Adrenal gland (tissue), 12 donors: ENCODE results near the gene UBE2H. TPM values are rescaled to one million over a fixed set of nuclear protein-coding genes. Genes with fewer than 3 reads are reported as not detected.

ENCODE experiments used
- DNase-seq, 7 donors: peaks; one replicate each; pipeline ENCODE4 v3.0.0-alpha.2; 2019 to 2020
- H3K27ac ChIP-seq, 5 donors: fragments of 200-600 bp; sonication (generic) in 4 of 5; 1 replicate in 3 of 5; 2 replicates in 2 of 5; pipeline versions ENCODE4 v1.5.1 to v1.8.0; 2016 to 2020; ENCODE audit warnings: mild to moderate bottlenecking in 1 of 5
- H3K27me3 ChIP-seq: fragments of 200-600 bp; 2 replicates; pipeline ENCODE4 v1.8.0; 2021
- H3K36me3 ChIP-seq, 2 donors: fragments of 200-600 bp; replicated peaks in 1 of 2; 1 replicate in 1 of 2; 2 replicates in 1 of 2; pipeline versions ENCODE4 v1.5.1 to v1.8.0; 2018 to 2022
- H3K4me1 ChIP-seq, 2 donors: fragments of 200-600 bp; replicated peaks in 1 of 2; 1 replicate in 1 of 2; 2 replicates in 1 of 2; pipeline versions ENCODE4 v1.5.1 to v1.8.0; 2018 to 2021
- H3K4me3 ChIP-seq, 4 donors: fragments of 200-600 bp; sonication (generic) in 3 of 4; one replicate each; pipeline ENCODE4 v1.5.1; 2016 to 2018
- H3K9me3 ChIP-seq, 3 donors: fragments of 200-600 bp; sonication (generic) in 1 of 3; replicated peaks in 1 of 3; 1 replicate in 2 of 3; 2 replicates in 1 of 3; pipeline versions ENCODE4 v1.5.1 to v1.8.0; 2016 to 2021
- POLR2A ChIP-seq, 2 donors: fragments of 450-650 bp; IDR thresholded peaks; one replicate each; pipeline ENCODE4 v1.6.1; 2017; ENCODE audit warnings: antibody characterized with exemption in 2 of 2, mild to moderate bottlenecking in 2 of 2, moderate library complexity in 1 of 2
- WGBS, 4 donors: extraction: QIAGEN DNeasy Blood & Tissue Kit in 2 of 4; methylation state at CpG; one replicate each; pipeline versions ENCODE4 v1.1.5 to v1.1.7; 2013 to 2017; 5-methylcytosine and 5-hydroxymethylcytosine counted together
- intact Hi-C, 2 donors: fragments of 100-400 bp; cut with DNase I; formaldehyde crosslinking; loops; one replicate each; pipeline versions ENCODE4 v1.14.1 to v1.15.0; 2022 to 2023
- polyA plus RNA-seq, 3 donors: library from polyadenylated mRNA; stranded (reverse); fragments of 200-250 nt in 2 of 3; fragments of 350-450 nt in 1 of 3; fragmentation: Illumina TruSeq in 1 of 3; extraction: RNeasy Lipid Tissue Mini Kit (QIAGEN cat#74804) in 1 of 3; gene quantifications; one replicate each; pipeline ENCODE4 v1.2.3, GENCODE V29; 2013 to 2014
- total RNA-seq, 9 donors: library from RNA; depleted of rRNA in 4 of 9; stranded (reverse); fragments of >200 nt in 4 of 9; fragments of 120-200 nt in 1 of 9; fragmentation: NEBNext Ultra II Directional in 1 of 9; extraction: Animal tissue kit (Norgen Biotek cat#: 25700) in 1 of 9; gene quantifications; one replicate each; pipeline versions ENCODE4 v1.1.0 to v1.2.4, GENCODE V29; 2013 to 2023
- TF ChIP-seq, protein P1 (sequence below), 6 experiments: fragments of 450-650 bp in 4 of 6; fragments of 200-600 bp in 2 of 6; sonication (generic) in 1 of 6; IDR thresholded peaks; 1 replicate in 5 of 6; 2 replicates in 1 of 6; pipeline versions ENCODE4 v1.5.1 to v1.8.0; 2016 to 2021; ENCODE audit warnings: antibody characterized with exemption in 6 of 6, mild to moderate bottlenecking in 2 of 6, moderate library complexity in 1 of 6
- donor health status: healthy with polysubstance abuse.
- donor health status: Bipolar disorder and iron deficiency.
- donor health status: DM: yes; HTN: yes; CAD: no.
- donor health status: DM: no; HTN: no; CAD: no.
- donor health status: DM: no; HTN: no; CAD: no.
- donor health status: DM: yes; HTN: yes; CAD: no.

Gene UBE2H
- total and polyA plus RNA-seq, 12 donors, result 48.3 to 392 (median 143) TPM

- no peak for TF ChIP-seq POLR2A (IDR thresholded peaks at IDR 0.05)
- TF ChIP-seq, protein P1, sequence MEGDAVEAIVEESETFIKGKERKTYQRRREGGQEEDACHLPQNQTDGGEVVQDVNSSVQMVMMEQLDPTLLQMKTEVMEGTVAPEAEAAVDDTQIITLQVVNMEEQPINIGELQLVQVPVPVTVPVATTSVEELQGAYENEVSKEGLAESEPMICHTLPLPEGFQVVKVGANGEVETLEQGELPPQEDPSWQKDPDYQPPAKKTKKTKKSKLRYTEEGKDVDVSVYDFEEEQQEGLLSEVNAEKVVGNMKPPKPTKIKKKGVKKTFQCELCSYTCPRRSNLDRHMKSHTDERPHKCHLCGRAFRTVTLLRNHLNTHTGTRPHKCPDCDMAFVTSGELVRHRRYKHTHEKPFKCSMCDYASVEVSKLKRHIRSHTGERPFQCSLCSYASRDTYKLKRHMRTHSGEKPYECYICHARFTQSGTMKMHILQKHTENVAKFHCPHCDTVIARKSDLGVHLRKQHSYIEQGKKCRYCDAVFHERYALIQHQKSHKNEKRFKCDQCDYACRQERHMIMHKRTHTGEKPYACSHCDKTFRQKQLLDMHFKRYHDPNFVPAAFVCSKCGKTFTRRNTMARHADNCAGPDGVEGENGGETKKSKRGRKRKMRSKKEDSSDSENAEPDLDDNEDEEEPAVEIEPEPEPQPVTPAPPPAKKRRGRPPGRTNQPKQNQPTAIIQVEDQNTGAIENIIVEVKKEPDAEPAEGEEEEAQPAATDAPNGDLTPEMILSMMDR (IDR thresholded peaks at IDR 0.05), result no peak
- H3K4me1 ChIP-seq, result peaks cover 1 to 57% of the 10 kb centered on the region in 2 donors
- peaks cover 65% of the 10 kb centered on the region for H3K27me3 ChIP-seq
- H3K4me3 ChIP-seq, result no peak overlapping the region
- WGBS, 4 donors, result 16 to 26% (median 21%) methylated on average over 18 to 25 of the region's 25 CpGs
- H3K9me3 ChIP-seq, result no peaks in the 10 kb centered on the region
- no peak overlapping the region for H3K27ac ChIP-seq
- DNase-seq, result no peak
- no peaks in the 10 kb centered on the region for H3K36me3 ChIP-seq
- intact Hi-C loops, result no loop called here
Measured at GRCh38 chr7:129784437-129784782, 168.3 kb downstream of the UBE2H start.

DNA sequence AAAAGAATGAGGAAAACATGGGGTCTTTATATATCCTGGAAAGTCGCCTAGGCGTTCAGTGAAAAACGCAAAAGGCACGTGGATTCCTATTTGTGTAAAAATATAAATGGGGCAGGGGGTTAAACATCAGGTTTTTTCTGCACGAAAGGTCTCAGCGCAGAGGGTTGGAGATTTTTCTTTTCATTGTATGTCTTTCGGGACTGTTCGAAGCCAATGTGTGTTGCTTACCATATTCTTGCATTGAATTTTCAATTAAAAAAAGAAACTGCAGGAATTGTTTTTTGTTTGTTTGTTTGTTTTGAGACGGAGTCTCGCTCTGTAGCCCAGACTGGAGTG lies 169.2 kb downstream of the UBE2H start:
- Histone ChIP-seq H3K27ac (no peak overlapping the region), H3K4me3 (no peak overlapping the region), H3K9me3 (no peaks in the 10 kb centered on the region), H3K27me3 (peaks cover 73% of the 10 kb centered on the region), H3K36me3 (no peaks in the 10 kb centered on the region), H3K4me1 (peaks cover 8 to 66% of the 10 kb centered on the region in 2 donors)
- WGBS, 4 donors, result 24 to 29% (median 24%) methylated on average over 10 of the region's 10 CpGs
- no peak for TF ChIP-seq POLR2A (IDR thresholded peaks at IDR 0.05)
- TF ChIP-seq, protein P1 (IDR thresholded peaks at IDR 0.05), result no peak
- intact Hi-C loops, result no loop called here
- DNase-seq, result no peak

GRCh38 chr7:129782818-129783583 lies 169.8 kb downstream of the UBE2H start:
- Histone ChIP-seq H3K4me1 (peaks cover 8 to 67% of the 10 kb centered on the region in 2 donors), H3K27ac (no peak overlapping the region), H3K36me3 (no peaks in the 10 kb centered on the region), H3K4me3 (no peak overlapping the region), H3K27me3 (peaks cover 79% of the 10 kb centered on the region), H3K9me3 (no peaks in the 10 kb centered on the region)
- WGBS, 4 donors, result 7 to 17% (median 13%) methylated on average over 25 to 42 of the region's 42 CpGs
- TF ChIP-seq, protein P1 (IDR thresholded peaks at IDR 0.05), result no peak
- TF ChIP-seq POLR2A (IDR thresholded peaks at IDR 0.05), result no peak
- intact Hi-C loops, result no loop called here
- DNase-seq, result no peak

DNA sequence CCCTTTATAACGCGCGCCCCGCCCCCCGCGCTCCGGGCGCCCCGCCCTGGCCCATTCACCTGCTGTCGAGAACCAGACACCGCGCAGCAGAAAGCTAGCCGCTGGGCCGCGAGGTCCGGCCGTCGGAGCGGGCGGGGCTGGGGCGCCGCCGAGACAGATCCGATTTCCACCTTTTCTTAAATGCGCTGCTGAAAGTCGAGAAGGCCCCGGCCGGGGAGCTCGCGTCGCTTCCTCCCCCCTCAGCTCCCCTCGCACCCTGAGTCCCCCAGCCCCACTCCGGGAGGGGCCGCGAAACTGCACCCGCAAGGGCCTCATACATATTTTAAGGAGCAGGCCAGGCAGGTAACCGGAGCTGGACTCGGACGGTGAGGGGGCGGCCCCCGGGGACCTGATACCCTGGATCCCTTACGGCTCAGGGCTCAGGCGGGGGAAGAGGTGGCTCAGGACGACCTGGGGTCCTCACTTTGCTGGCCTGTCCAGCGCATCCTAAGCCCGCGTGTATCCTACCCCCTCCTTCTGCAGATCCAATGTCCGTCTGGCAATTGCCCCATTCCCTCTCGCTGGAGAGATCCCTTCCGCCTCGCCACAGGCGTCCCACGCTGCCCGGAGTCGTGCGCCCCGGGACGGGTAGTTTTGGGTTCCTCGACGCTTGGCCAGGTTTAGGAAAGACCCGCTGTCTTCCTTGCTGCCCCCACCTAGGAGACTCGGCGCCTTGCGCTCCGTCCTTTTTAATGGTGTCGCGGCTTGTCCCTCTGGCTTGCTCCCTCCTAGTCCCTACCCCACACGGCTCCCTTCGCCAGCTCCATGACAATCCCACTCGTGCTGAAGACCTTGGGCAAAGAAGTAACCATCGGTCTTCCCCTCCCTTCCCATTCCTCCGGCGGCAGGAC lies 170.6 kb downstream of the UBE2H start:
- 3 to 9% (median 4%) methylated on average over 25 to 73 of the region's 73 CpGs for WGBS, 4 donors
- no peak for TF ChIP-seq POLR2A (IDR thresholded peaks at IDR 0.05)
- TF ChIP-seq, protein P1 (IDR thresholded peaks at IDR 0.05), result no peak
- H3K4me1 ChIP-seq, result peaks cover 8 to 67% of the 10 kb centered on the region in 2 donors
- intact Hi-C loops, result no loop called here
- peak overlapping the region in 1 of 4 donors; percentile 1 for H3K4me3 ChIP-seq
- H3K36me3 ChIP-seq, result no peaks in the 10 kb centered on the region
- peaks cover 82% of the 10 kb centered on the region for H3K27me3 ChIP-seq
- no peak overlapping the region for H3K27ac ChIP-seq
- no peak for DNase-seq
- no peaks in the 10 kb centered on the region for H3K9me3 ChIP-seq
